OCI-LY1 (cell line): ENCODE results near the gene GPX7.

ENCODE experiments used
- H2AFZ ChIP-seq: fragments of 200-600 bp; sonication (generic), shearing (Covaris generic); 2 replicates; pipeline ENCODE4 v1.6.0; 2014; ENCODE audit warnings: antibody characterized with exemption, mild to moderate bottlenecking, low read length
- H3F3A ChIP-seq: fragments of 200-600 bp; sonication (generic), shearing (Covaris generic); 2 replicates; pipeline ENCODE4 v1.6.0; 2014; ENCODE audit warnings: mild to moderate bottlenecking, antibody characterized with exemption, low read length, moderate library complexity; ENCODE audit not compliant: insufficient read depth
- H3K27ac ChIP-seq: fragments of 200-600 bp; sonication (generic); 2 replicates; pipeline ENCODE4 v1.5.1; 2014; ENCODE audit warnings: low read length, mixed run types, mild to moderate bottlenecking, low read depth; ENCODE audit not compliant: poor library complexity, severe bottlenecking
- H3K27me3 ChIP-seq: fragments of 200-600 bp; sonication (generic); 2 replicates; pipeline ENCODE4 v1.6.0; 2014; ENCODE audit warnings: antibody characterized with exemption, mild to moderate bottlenecking, low read length, moderate library complexity; ENCODE audit not compliant: insufficient read depth
- H3K36me3 ChIP-seq: fragments of 200-600 bp; sonication (generic); 2 replicates; pipeline ENCODE4 v1.6.1; 2014; ENCODE audit warnings: mild to moderate bottlenecking, antibody characterized with exemption, low read length, moderate library complexity, mixed read lengths; ENCODE audit not compliant: insufficient read depth
- H3K4me1 ChIP-seq: fragments of 200-600 bp; sonication (generic); 2 replicates; pipeline ENCODE4 v1.5.1; 2014; ENCODE audit warnings: mild to moderate bottlenecking, low read length, moderate library complexity; ENCODE audit not compliant: insufficient read depth, severe bottlenecking
- H3K4me2 ChIP-seq: fragments of 200-600 bp; sonication (generic), shearing (Covaris generic); 2 replicates; pipeline ENCODE4 v1.6.1; 2014; ENCODE audit warnings: low read length
- H3K4me3 ChIP-seq: fragments of 200-600 bp; sonication (generic); 2 replicates; pipeline ENCODE4 v1.5.1; 2014; ENCODE audit warnings: low read length, low read depth, mild to moderate bottlenecking, mixed read lengths; ENCODE audit not compliant: poor library complexity, severe bottlenecking
- H3K79me2 ChIP-seq: fragments of 200-600 bp; shearing (Covaris generic); 2 replicates; pipeline ENCODE4 v1.6.1; 2016; ENCODE audit warnings: mixed run types, low read length, mixed read lengths; ENCODE audit not compliant: insufficient read depth
- H3K9ac ChIP-seq: fragments of 200-600 bp; sonication (generic), shearing (Covaris generic); 2 replicates; pipeline ENCODE4 v1.6.1; 2014; ENCODE audit warnings: mild to moderate bottlenecking, low read length, mixed read lengths
- H3K9me2 ChIP-seq: fragments of 200-600 bp; sonication (generic), shearing (Covaris generic); 2 replicates; pipeline ENCODE4 v1.6.1; 2014; ENCODE audit warnings: low read depth, mild to moderate bottlenecking, low read length, mixed read lengths
- H3K9me3 ChIP-seq: fragments of 200-600 bp; shearing (Covaris generic); 2 replicates; pipeline ENCODE4 v1.6.1; 2014; ENCODE audit warnings: low read length, mixed read lengths
- H4K20me1 ChIP-seq: fragments of 200-600 bp; sonication (generic), shearing (Covaris generic); 2 replicates; pipeline ENCODE4 v1.6.0; 2016; ENCODE audit warnings: mild to moderate bottlenecking, low read length; ENCODE audit not compliant: insufficient read depth
- CTCF ChIP-seq: fragments of 200-600 bp; sonication (generic), shearing (Covaris generic); IDR thresholded peaks from 2 replicates; pipeline ENCODE4 v1.5.1; 2017; ENCODE audit warnings: mild to moderate bottlenecking, antibody characterized with exemption, low read length, moderate library complexity, mixed read lengths
- EZH2 ChIP-seq: fragments of 200-600 bp; sonication (generic), shearing (Covaris generic); IDR thresholded peaks from 2 replicates; pipeline ENCODE4 v1.8.0; 2017; ENCODE audit warnings: borderline replicate concordance, mixed run types, mild to moderate bottlenecking, antibody characterized with exemption, low read length, moderate library complexity, mixed read lengths

GPX7 gene

GRCh38 chr1:52562766-52563165 lies 39.4 kb upstream of the GPX7 start:
- Histone ChIP-seq H3K4me3 (no peak overlapping the region), H3K79me2 (no peaks in the 10 kb centered on the region), H3K27ac (no peak overlapping the region)

GRCh38 chr1:52567943-52568342 lies 34.2 kb upstream of the GPX7 start:
- Histone ChIP-seq H3K4me3 (no peak overlapping the region), H3K27ac (no peak overlapping the region), H3K27me3 (no peaks in the 10 kb centered on the region), H3K36me3 (no peaks in the 10 kb centered on the region; the same call in 1 of the 2 replicates), H3K9me3 (no peaks in the 10 kb centered on the region), H3K79me2 (no peaks in the 10 kb centered on the region), H3F3A (no peaks in the 10 kb centered on the region), H3K9me2 (no peaks in the 10 kb centered on the region), H3K4me2 (no peak overlapping the region), H4K20me1 (no peaks in the 10 kb centered on the region), H3K9ac (no peak overlapping the region), H2AFZ (no peak overlapping the region), H3K4me1 (peaks cover 8% of the 10 kb centered on the region)
- TF ChIP-seq CTCF (no peak), EZH2 (no peak)

More at GRCh38 chr1:52562766-52563165, 39.4 kb upstream of the GPX7 start:
- Histone ChIP-seq H3F3A (no peaks in the 10 kb centered on the region), H3K9me2 (no peaks in the 10 kb centered on the region), H3K9ac (no peak overlapping the region), H4K20me1 (no peaks in the 10 kb centered on the region), H3K27me3 (no peaks in the 10 kb centered on the region), H3K4me1 (no peaks in the 10 kb centered on the region), H3K36me3 (no peaks in the 10 kb centered on the region; the same call in 1 of the 2 replicates), H3K4me2 (no peak overlapping the region), H2AFZ (no peak overlapping the region), H3K9me3 (no peaks in the 10 kb centered on the region)
- TF ChIP-seq CTCF (no peak), EZH2 (no peak)

DNA sequence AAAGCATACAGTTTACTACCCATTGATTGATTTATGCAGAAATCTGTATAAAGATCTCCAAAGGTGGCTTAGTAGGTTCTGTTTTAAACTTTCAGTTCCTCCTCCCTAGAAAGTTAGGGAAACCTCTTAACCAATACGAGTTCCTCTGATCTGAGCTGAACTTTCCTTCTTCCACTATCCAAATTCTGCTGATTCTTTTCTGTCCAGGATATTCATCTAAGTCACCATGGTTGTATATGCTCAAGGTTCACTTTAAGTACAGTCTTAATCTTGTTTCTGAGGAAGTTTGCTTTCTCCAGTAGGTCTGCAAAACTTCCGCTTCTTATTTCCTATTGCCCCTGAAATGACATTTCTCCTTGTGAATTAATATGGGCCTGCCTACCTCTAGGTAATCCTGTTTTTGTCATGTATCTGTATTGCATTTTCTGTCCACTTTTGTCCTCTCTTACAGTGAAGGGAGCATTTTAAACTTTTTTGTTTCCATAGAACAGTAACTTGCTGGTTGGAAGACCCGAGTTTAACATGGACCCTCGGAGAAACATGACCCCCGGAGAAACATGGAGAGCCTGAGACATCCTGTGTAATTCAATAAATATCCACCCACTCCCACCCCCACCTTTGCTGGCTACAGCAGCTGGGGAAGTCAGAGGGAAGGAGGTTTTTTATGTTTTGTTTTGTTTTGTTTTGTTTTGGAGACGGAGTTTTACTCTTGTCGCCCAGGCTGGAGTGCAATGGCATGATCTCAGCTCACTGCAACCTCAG lies 32.5 kb upstream of the GPX7 start:
- H3K4me1 ChIP-seq: peaks cover 8% of the 10 kb centered on the region
- no peaks in the 10 kb centered on the region for H3F3A ChIP-seq
- H3K27me3 ChIP-seq: no peaks in the 10 kb centered on the region
- H2AFZ ChIP-seq: no peak overlapping the region
- H3K4me3 ChIP-seq: no peak overlapping the region
- no peak overlapping the region for H3K4me2 ChIP-seq
- H3K9me3 ChIP-seq: no peaks in the 10 kb centered on the region
- no peak overlapping the region for H3K27ac ChIP-seq
- no peaks in the 10 kb centered on the region for H3K79me2 ChIP-seq
- H3K36me3 ChIP-seq: no peaks in the 10 kb centered on the region; the same call in 1 of the 2 replicates
- H3K9ac ChIP-seq: no peak overlapping the region
- TF ChIP-seq CTCF (no peak), EZH2 (no peak)
- H4K20me1 ChIP-seq: no peaks in the 10 kb centered on the region
- no peaks in the 10 kb centered on the region for H3K9me2 ChIP-seq
